ENCODE data around the gene CAPN11.

GRCh38 chr6:44132476-44132875 is 26.1 kb upstream of the CAPN11 start:
- TF ChIP-seq CTCF (IDR thresholded peaks at IDR 0.05) (no peak), EP300 (IDR thresholded peaks at IDR 0.05) (no peak), POLR2A (IDR thresholded peaks at IDR 0.05) (no peak)

All from stomach (tissue), 4 donors.